ENCODE results near the gene KRTAP2-2.

KRTAP2-2 gene

DNA sequence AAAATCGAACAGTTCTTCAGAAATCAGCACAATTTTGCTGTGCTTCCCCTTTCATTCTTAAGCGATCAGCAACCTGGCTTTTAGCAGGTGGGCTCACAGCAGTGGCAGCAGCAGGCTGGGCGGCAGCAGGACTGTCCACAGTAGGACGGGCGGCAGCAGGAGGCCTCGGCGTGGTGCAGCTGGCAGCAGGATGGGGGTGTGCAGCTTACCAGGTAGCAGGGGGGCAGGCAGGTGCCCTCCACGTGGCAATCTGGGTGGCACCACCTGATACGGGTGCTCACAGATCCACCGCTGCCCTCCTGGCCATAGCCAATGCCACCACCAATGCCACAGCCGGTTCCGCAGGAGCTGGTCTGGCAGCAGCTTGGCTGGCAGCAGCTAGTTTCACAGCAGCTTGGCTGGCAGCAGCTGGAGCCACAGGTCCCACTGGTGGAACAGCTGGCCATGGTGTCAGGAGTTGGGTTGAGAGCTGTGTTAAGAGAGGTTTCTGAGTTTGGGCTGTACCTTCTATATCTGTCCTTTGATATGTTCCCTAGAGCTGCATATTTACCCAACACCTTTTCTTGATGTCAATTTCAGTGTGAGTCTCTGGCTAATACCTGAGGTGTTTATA lies 25.3 kb downstream of the KRTAP2-2 start, which contains the start of gene KRTAP1-4:
TSS of gene KRTAP1-4 (minus strand) at position 563 of the 613 bp plus-strand sequence. CDS start at position 446, 117 bp downstream.
- H3K27ac ChIP-seq: no peak within 1 kb of the TSS
- TF ChIP-seq, protein P1, sequence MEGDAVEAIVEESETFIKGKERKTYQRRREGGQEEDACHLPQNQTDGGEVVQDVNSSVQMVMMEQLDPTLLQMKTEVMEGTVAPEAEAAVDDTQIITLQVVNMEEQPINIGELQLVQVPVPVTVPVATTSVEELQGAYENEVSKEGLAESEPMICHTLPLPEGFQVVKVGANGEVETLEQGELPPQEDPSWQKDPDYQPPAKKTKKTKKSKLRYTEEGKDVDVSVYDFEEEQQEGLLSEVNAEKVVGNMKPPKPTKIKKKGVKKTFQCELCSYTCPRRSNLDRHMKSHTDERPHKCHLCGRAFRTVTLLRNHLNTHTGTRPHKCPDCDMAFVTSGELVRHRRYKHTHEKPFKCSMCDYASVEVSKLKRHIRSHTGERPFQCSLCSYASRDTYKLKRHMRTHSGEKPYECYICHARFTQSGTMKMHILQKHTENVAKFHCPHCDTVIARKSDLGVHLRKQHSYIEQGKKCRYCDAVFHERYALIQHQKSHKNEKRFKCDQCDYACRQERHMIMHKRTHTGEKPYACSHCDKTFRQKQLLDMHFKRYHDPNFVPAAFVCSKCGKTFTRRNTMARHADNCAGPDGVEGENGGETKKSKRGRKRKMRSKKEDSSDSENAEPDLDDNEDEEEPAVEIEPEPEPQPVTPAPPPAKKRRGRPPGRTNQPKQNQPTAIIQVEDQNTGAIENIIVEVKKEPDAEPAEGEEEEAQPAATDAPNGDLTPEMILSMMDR (IDR thresholded peaks at IDR 0.05): no peak
- TF ChIP-seq ZFX (IDR thresholded peaks at IDR 0.05; ENCODE audit: borderline replicate concordance): no peak

DNA sequence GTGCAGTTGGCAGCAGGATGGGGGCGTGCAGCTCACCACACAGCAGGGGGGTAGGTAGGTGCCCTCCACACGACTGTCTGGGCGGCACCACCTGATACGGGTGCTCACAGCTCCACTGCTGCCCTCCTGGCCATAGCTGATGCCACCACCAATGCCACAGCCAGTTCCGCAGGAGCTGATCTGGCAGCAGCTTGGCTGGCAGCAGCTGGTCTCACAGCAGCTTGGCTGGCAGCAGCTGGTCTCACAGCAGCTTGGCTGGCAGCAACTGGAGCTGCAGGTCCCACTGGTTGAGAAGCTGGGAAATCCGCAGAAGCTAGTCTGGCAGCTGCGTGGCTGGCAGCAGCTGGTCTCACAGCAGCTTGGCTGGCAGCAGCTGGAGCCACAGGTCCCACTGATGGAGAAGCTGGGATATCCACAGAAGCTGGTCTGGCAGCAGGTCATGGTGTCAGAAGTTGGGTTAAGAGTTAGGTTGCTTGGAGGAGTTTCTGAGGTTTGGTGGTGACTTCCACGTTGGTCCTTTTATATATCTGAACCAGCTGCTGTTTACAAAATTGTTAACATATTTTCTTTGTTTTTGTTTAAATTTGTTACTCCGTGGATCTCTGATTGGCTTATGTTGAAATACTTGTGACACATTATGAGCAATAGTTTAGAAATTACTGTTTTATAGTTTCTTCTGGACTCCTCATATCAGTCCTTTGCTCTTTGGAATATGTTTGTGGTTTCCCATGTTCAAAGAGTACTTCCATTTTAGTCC lies 28.1 kb downstream of the KRTAP2-2 start, which contains the start of gene KRTAP1-5:
TSS of gene KRTAP1-5 (minus strand) at position 494 of the 757 bp plus-strand sequence. CDS start at position 441, 53 bp downstream.
- no peak for TF ChIP-seq ZFX (IDR thresholded peaks at IDR 0.05; ENCODE audit: borderline replicate concordance)
- TF ChIP-seq, protein P1 (IDR thresholded peaks at IDR 0.05): no peak
- no peak within 1 kb of the TSS for H3K27ac ChIP-seq

DNA sequence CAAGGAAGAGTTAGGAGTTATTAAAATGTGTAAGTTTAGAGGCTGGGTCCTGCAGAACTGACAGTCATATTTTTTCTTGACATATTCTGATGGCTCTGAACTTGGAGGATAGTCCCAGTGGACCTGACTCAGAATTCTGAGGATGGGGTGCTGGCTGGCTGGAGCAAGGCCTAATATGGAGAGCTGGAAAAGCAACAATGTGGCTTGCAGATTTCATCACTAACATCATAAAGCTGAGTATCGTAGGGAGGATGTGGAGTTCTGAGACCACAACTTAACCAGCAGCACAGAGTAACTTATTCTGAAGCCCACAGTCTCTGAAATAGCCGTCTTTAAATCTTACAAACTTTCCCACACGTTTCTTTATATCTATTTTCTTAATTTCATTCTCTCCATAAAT lies 30.3 kb downstream of the KRTAP2-2 start:
- TF ChIP-seq, protein P1 (IDR thresholded peaks at IDR 0.05): no peak
- TF ChIP-seq ZFX (IDR thresholded peaks at IDR 0.05; ENCODE audit: borderline replicate concordance): no peak
- H3K27ac ChIP-seq: no peak overlapping the region

DNA sequence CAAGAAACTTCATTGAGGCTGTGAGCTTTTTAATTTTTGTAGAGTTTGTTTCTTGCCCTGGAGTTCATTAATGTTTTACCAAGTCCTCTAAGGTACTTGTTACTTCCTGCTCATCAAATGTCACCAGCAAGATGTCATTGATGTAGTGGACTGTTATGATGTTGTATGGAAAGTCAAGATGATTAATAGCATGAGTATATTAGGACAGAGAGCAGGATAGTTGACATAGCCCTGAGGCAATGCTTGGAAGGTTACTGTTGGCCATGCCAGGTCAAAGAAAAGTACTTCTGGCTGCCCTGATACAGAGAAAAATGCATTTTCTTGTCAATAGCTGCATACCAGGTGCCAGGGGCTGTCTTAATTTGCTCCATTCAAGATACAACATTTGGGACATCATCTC lies 34.7 kb downstream of the KRTAP2-2 start:
- TF ChIP-seq, protein P1 (IDR thresholded peaks at IDR 0.05): no peak
- TF ChIP-seq ZFX (IDR thresholded peaks at IDR 0.05; ENCODE audit: borderline replicate concordance): no peak

GRCh38 chr17:41019415-41019814 lies 35.6 kb downstream of the KRTAP2-2 start:
- TF ChIP-seq, protein P1 (IDR thresholded peaks at IDR 0.05): no peak
- TF ChIP-seq ZFX (IDR thresholded peaks at IDR 0.05; ENCODE audit: borderline replicate concordance): no peak
- H3K27ac ChIP-seq: no peak overlapping the region

More for the DNA sequence above, 34.7 kb downstream of the KRTAP2-2 start:
- no peak overlapping the region for H3K27ac ChIP-seq

GRCh38 chr17:41018541-41018940 lies 36.5 kb downstream of the KRTAP2-2 start:
- H3K27ac ChIP-seq: no peak overlapping the region
- TF ChIP-seq, protein P1 (IDR thresholded peaks at IDR 0.05): no peak
- no peak for TF ChIP-seq ZFX (IDR thresholded peaks at IDR 0.05; ENCODE audit: borderline replicate concordance)

Measured in 22Rv1 (cell line).